ENCODE results near the gene PABPN1. TPM values are rescaled to one million over a fixed set of nuclear protein-coding genes. Genes with fewer than 3 reads are reported as not detected.
A peak's percentile ranks its signal among the peaks of the same experiment; 100 is the strongest.

PABPN1 gene
- total and polyA plus RNA-seq, 2 of the 13 experiments (the other 11 are each of a cell fraction or from before 2014, with no cell fraction given), result 233 to 524 TPM

- TF ChIP-seq ZNF646 (CRISPR knock-in tag; IDR thresholded peaks at IDR 0.05), result no peak
- TF ChIP-seq CEBPG (CRISPR knock-in tag; IDR thresholded peaks at IDR 0.05), result no peak
- TF ChIP-seq, protein P1, sequence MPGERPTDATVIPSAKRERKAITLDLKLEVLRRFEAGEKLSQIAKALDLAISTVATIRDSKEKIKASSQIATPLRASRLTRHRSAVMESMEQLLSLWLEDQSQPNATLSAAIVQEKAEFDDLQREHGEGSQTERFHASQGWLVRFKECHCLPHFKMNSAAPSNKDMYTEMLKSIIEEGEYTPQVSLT (CRISPR knock-in tag; IDR thresholded peaks at IDR 0.05; ENCODE audit: borderline replicate concordance, low read depth), result no peak
- no peak for TF ChIP-seq RBAK (CRISPR knock-in tag; IDR thresholded peaks at IDR 0.05)
- TF ChIP-seq ZNF556 (CRISPR knock-in tag; IDR thresholded peaks at IDR 0.05; ENCODE audit: borderline replicate concordance), result no peak
- no peak for TF ChIP-seq TSC22D2 (CRISPR knock-in tag; IDR thresholded peaks at IDR 0.05; ENCODE audit: borderline replicate concordance)
- no peak for TF ChIP-seq ZFP36L2 (CRISPR knock-in tag; IDR thresholded peaks at IDR 0.05)
- TF ChIP-seq PBX3 (CRISPR knock-in tag; IDR thresholded peaks at IDR 0.05; ENCODE audit: borderline replicate concordance), result 0 out of 2 replicates have a peak, but pooled peaks have one; percentile 39
- TF ChIP-seq LBX2 (CRISPR knock-in tag; IDR thresholded peaks at IDR 0.05; ENCODE audit: borderline replicate concordance), result no peak
- no peak for TF ChIP-seq JDP2 (CRISPR knock-in tag; IDR thresholded peaks at IDR 0.05; ENCODE audit: borderline replicate concordance)
- TF ChIP-seq DPF2 (CRISPR knock-in tag; IDR thresholded peaks at IDR 0.05; ENCODE audit: borderline replicate concordance, low read depth), result no peak
- 0 out of 2 replicates have a peak, but pooled peaks have one; percentile 65 for TF ChIP-seq ZMYM2 (CRISPR knock-in tag; IDR thresholded peaks at IDR 0.05)
- TF ChIP-seq MLLT10 (CRISPR knock-in tag; IDR thresholded peaks at IDR 0.05), result no peak
- no peak for TF ChIP-seq GLMP (CRISPR knock-in tag; IDR thresholded peaks at IDR 0.05; ENCODE audit: borderline replicate concordance)
Measured at GRCh38 chr14:23294734-23295561, 26.3 kb upstream of the PABPN1 start (continued).
